ENCODE results near the gene ERI2.
"Not testable (repeated sequence)": the region's sequence is repeated elsewhere in the genome, so short reads cannot be mapped to it uniquely, and the experiment has no call there.

Gene ERI2

GRCh38 chr16:20762404-20763123, 43.7 kb downstream of the ERI2 start:
- DNase-seq = no peak

GRCh38 chr16:20761175-20761574, 45.1 kb downstream of the ERI2 start:
- no peak for DNase-seq

- no peak for DNase-seq
Measured at GRCh38 chr16:20760346-20760745, 45.9 kb downstream of the ERI2 start.

- not testable (repeated sequence) for DNase-seq
Measured at GRCh38 chr16:20755799-20756198, 50.5 kb downstream of the ERI2 start.

GRCh38 chr16:20755238-20755637, 51.0 kb downstream of the ERI2 start:
- no peak for DNase-seq

GRCh38 chr16:20753727-20754126, 52.5 kb downstream of the ERI2 start:
- DNase-seq = no peak

GRCh38 chr16:20750558-20750957, 55.7 kb downstream of the ERI2 start:
- no peak for DNase-seq

- no peak for DNase-seq
Measured at GRCh38 chr16:20749474-20749873, 56.8 kb downstream of the ERI2 start.

- no peak for DNase-seq
Measured at GRCh38 chr16:20747030-20747816, 59.0 kb downstream of the ERI2 start.

GRCh38 chr16:20746461-20746860, 59.8 kb downstream of the ERI2 start:
- no peak for DNase-seq
